Measurements from ENCODE around the gene DNAJB9.

DNAJB9 gene

DNA sequence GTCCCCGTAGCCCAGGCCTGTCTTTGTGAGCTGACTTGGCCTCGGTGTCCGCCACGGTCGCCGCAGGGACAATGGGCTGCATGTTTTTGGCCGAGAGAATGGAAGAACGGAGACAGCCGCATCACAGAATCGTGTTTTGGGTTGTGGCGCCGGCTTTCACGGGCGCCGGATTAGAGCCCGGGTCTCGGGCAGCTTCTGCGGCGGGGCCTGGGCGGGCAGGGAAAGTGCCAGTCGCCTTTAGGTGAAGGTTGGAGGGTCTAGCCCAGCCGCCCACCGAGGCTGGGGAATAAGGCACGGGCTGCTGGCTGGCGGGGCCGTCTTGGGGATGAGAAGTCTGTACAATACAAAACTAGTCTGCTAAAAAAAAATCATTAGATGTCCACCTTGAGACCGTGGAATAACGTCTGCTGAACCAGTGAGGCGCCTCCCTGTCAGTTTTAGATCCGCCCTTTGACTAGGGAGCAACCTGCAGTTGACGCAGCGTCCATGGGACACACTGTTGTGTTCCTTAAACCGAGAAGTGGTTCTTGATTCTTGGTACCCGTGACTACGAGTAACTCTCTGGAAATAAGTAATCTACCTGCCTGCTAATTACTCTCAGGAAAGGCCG lies 577 bp downstream of the DNAJB9 start:
- peak; percentile 50 for DNase-seq (ENCODE audit: low spot score)
- in situ Hi-C loops (cut with MboI; ENCODE audit: low sequenced_read_pairs, unreplicated experiment) = no loop called here
- TF ChIP-seq, protein P1, sequence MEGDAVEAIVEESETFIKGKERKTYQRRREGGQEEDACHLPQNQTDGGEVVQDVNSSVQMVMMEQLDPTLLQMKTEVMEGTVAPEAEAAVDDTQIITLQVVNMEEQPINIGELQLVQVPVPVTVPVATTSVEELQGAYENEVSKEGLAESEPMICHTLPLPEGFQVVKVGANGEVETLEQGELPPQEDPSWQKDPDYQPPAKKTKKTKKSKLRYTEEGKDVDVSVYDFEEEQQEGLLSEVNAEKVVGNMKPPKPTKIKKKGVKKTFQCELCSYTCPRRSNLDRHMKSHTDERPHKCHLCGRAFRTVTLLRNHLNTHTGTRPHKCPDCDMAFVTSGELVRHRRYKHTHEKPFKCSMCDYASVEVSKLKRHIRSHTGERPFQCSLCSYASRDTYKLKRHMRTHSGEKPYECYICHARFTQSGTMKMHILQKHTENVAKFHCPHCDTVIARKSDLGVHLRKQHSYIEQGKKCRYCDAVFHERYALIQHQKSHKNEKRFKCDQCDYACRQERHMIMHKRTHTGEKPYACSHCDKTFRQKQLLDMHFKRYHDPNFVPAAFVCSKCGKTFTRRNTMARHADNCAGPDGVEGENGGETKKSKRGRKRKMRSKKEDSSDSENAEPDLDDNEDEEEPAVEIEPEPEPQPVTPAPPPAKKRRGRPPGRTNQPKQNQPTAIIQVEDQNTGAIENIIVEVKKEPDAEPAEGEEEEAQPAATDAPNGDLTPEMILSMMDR (IDR thresholded peaks at IDR 0.05; ENCODE audit: borderline replicate concordance, control extremely low read depth, extremely low read depth, insufficient read depth, missing control alignments) = no peak

DNA sequence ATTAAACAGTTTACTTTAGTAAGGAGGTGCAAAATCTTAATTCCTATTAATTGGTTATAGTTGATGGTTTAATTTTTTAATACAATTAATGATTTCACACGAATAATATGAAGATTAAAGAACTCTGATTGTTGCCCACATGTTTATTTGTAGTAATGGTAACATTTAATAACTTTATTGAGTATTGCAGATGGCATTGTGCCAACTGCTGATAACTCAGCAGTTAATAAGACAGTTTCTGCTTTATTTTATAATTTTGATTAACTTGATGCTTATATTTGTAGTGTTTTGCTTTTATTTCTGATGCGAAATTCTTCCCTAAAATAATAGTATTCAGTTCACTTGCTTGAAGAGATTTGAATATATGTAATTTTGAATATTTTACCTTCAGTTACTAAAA lies 2.8 kb downstream of the DNAJB9 start:
- TF ChIP-seq, protein P1 (IDR thresholded peaks at IDR 0.05; ENCODE audit: borderline replicate concordance, control extremely low read depth, extremely low read depth, insufficient read depth, missing control alignments) = no peak
- DNase-seq (ENCODE audit: low spot score) = no peak
- in situ Hi-C loops (cut with MboI; ENCODE audit: low sequenced_read_pairs, unreplicated experiment) = no loop called here

DNA sequence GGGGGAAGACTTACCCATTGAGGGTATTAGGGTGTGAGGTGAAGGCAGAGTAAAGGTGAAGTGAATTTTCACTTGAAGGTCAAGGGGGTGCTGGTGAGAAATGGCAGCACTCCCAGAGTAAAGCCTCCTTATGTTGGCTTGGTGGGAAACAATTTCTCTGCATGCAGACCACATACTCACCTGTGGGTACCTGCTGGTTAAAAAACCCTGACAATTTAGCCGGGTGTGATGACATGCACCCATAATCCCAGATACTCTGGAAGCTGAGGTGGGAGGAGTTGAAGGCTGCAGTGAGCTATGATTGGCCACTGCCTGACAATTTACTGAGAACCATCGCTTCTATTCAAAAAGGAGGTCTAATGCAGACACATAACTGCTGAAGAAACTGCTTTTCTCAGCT lies 5.5 kb downstream of the DNAJB9 start:
- DNase-seq (ENCODE audit: low spot score) = no peak
- in situ Hi-C loops (cut with MboI; ENCODE audit: low sequenced_read_pairs, unreplicated experiment) = no loop called here
- TF ChIP-seq, protein P1 (IDR thresholded peaks at IDR 0.05; ENCODE audit: borderline replicate concordance, control extremely low read depth, extremely low read depth, insufficient read depth, missing control alignments) = no peak

DNA sequence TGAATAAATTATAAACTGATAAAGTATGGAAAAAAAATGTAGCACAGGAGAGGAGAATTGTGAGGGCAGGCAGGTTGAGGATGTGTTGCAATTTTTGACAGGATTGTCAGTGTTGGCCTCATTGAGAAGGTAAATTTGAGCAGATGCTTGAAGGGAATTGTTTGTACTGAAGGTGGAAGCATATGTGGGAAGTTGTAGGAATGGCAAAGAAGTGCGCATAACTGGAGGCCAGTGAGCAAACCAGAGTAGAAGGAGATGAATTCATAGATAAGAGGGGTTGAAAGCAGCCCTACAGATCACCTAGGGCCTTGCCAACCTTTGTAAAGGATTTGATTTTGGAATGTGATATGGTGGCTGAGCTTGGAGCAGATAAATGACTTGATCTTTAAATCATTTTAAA lies 6.4 kb downstream of the DNAJB9 start:
- TF ChIP-seq, protein P1 (IDR thresholded peaks at IDR 0.05; ENCODE audit: borderline replicate concordance, control extremely low read depth, extremely low read depth, insufficient read depth, missing control alignments) = no peak
- in situ Hi-C loops (cut with MboI; ENCODE audit: low sequenced_read_pairs, unreplicated experiment) = no loop called here
- no peak for DNase-seq (ENCODE audit: low spot score)

DNA sequence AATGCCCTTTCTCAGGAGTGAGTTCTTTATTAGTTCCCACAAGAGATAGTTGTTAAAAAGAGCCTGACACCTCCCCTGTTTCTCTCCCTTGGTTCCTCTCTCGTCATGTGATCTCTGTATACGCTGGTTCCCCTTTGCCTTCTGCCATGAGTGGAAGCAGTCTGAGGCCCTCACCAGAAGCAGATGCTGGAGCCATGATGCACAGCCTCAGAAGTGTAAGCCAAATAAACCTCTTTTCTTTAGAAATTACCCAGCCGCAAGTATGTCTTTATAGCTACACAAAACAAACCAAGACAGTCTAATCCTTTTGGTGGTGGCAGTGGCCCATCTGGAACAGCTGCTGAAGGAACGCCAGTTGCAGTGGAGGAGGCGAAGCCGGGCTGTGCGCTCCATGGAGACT lies 9.3 kb downstream of the DNAJB9 start:
- DNase-seq (ENCODE audit: low spot score) = no peak
- in situ Hi-C loops (cut with MboI; ENCODE audit: low sequenced_read_pairs, unreplicated experiment) = no loop called here
- TF ChIP-seq, protein P1 (IDR thresholded peaks at IDR 0.05; ENCODE audit: borderline replicate concordance, control extremely low read depth, extremely low read depth, insufficient read depth, missing control alignments) = no peak

DNA sequence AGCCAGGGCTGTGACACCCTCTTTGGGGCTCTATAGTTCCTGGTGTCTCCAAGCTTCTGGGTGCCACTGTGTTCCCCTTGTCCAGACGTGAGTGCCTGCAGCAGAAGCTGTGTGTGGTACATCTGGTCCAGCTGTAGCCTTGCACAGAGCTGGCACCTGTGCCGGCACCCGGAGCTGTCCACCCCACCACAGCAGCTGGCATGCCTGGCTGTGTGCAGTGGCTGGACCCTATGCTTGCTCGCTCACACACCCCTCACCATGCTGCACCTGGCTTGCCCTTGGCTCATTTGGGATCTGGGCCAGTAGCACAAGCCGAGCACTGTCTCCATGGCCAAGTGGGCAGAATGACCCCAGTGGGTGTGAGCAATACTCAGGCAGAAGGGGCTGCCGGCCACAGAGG lies 10.6 kb downstream of the DNAJB9 start:
- DNase-seq (ENCODE audit: low spot score) = no peak
- in situ Hi-C loops (cut with MboI; ENCODE audit: low sequenced_read_pairs, unreplicated experiment) = no loop called here
- TF ChIP-seq, protein P1 (IDR thresholded peaks at IDR 0.05; ENCODE audit: borderline replicate concordance, control extremely low read depth, extremely low read depth, insufficient read depth, missing control alignments) = no peak
